Measurements from ENCODE around the gene EIF4E3. TPM values are rescaled to one million over a fixed set of nuclear protein-coding genes. Genes with fewer than 3 reads are reported as not detected.

Gene EIF4E3
- total and polyA plus RNA-seq, 2 donors from 2014 or later, result 10.5 to 37.1 TPM

DNA sequence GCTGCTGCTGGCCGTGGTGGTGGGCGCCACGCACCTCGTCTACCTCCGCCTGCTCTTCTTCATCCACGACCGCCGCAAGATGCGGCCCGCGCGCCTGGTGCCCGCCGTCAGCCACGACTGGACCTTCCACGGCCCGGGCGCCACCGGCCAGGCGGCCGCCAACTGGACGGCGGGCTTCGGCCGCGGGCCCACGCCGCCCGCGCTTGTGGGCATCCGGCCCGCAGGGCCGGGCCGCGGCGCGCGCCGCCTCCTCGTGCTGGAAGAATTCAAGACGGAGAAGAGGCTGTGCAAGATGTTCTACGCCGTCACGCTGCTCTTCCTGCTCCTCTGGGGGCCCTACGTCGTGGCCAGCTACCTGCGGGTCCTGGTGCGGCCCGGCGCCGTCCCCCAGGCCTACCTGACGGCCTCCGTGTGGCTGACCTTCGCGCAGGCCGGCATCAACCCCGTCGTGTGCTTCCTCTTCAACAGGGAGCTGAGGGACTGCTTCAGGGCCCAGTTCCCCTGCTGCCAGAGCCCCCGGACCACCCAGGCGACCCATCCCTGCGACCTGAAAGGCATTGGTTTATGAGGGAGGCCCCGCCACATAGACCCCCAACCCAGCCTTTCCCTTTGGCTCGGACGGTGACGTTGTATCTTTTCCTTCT, 29.5 kb upstream of the EIF4E3 start:
- FAIRE-seq (no peak), DNase-seq (peak in 3 of 5 donors; percentile 14 to 53 (median 18))
- TF ChIP-seq, protein P1, sequence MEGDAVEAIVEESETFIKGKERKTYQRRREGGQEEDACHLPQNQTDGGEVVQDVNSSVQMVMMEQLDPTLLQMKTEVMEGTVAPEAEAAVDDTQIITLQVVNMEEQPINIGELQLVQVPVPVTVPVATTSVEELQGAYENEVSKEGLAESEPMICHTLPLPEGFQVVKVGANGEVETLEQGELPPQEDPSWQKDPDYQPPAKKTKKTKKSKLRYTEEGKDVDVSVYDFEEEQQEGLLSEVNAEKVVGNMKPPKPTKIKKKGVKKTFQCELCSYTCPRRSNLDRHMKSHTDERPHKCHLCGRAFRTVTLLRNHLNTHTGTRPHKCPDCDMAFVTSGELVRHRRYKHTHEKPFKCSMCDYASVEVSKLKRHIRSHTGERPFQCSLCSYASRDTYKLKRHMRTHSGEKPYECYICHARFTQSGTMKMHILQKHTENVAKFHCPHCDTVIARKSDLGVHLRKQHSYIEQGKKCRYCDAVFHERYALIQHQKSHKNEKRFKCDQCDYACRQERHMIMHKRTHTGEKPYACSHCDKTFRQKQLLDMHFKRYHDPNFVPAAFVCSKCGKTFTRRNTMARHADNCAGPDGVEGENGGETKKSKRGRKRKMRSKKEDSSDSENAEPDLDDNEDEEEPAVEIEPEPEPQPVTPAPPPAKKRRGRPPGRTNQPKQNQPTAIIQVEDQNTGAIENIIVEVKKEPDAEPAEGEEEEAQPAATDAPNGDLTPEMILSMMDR (IDR thresholded peaks at IDR 0.05; ENCODE audit: borderline replicate concordance, extremely low read depth, insufficient read depth), result no peak
- Histone ChIP-seq H3K4me3 (ENCODE audit: low read length in 3 of 3) (no peak overlapping the region), H3K36me3 (ENCODE audit: control insufficient read depth in 2 of 3, insufficient read depth in 3 of 3, low read length in 3 of 3) (no peaks in the 10 kb centered on the region), H3K27ac (ENCODE audit: low read depth in 2 of 2, low read length in 2 of 2) (no peak overlapping the region), H3K9me3 (ENCODE audit: control insufficient read depth in 2 of 3, insufficient read depth in 1 of 3, low read length in 3 of 3) (no peaks in the 10 kb centered on the region), H3K27me3 (ENCODE audit: control insufficient read depth, insufficient read depth, low read length) (peaks cover 17% of the 10 kb centered on the region), H3K4me1 (ENCODE audit: control insufficient read depth in 2 of 3, insufficient read depth in 2 of 3, low read depth in 1 of 3, low read length in 3 of 3) (peaks cover 0 to 4% (median 0%) of the 10 kb centered on the region in 3 donors), H3K9ac (ENCODE audit: low read length in 3 of 3) (no peak overlapping the region)
- intact Hi-C loops (cut with DNase I), result no loop called here

DNA sequence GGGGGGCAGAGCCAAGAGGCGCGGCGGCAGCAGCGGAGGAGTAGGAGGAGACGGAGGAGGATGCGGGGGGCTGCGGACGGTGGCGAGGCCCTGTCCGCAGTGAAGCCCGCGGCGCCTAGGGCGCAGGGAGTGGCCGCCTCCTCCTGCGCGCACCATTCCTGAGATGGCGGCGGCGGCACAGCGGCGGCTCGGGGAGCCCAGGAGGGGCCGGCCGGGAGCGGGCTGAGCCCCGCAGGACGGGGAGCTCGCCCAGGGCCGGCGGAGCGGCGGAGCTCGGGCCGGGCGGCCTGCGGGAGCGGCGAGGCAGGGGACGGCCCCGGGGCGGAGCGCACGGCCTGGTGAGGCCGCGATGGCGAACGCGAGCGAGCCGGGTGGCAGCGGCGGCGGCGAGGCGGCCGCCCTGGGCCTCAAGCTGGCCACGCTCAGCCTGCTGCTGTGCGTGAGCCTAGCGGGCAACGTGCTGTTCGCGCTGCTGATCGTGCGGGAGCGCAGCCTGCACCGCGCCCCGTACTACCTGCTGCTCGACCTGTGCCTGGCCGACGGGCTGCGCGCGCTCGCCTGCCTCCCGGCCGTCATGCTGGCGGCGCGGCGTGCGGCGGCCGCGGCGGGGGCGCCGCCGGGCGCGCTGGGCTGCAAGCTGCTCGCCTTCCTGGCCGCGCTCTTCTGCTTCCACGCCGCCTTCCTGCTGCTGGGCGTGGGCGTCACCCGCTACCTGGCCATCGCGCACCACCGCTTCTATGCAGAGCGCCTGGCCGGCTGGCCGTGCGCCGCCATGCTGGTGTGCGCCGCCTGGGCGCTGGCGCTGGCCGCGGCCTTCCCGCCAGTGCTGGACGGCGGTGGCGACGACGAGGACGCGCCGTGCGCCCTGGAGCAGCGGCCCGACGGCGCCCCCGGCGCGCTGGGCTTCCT, 28.8 kb upstream of the EIF4E3 start, which contains the start of gene GPR27:
TSS of gene GPR27 (plus strand) at position 155 of the 909 bp plus-strand sequence. CDS start at position 350, 195 bp downstream.
- peaks cover 17% of the 10 kb centered on the region for H3K27me3 ChIP-seq (ENCODE audit: control insufficient read depth, insufficient read depth, low read length)
- peaks cover 0 to 4% (median 0%) of the 10 kb centered on the region in 3 donors for H3K4me1 ChIP-seq (ENCODE audit: control insufficient read depth in 2 of 3, insufficient read depth in 2 of 3, low read depth in 1 of 3, low read length in 3 of 3)
- H3K4me3 ChIP-seq (ENCODE audit: low read length in 3 of 3), result peak within 1 kb of the TSS; percentile 31 to 55 (median 41)
- FAIRE-seq, result no peak
- no peak within 1 kb of the TSS for H3K27ac ChIP-seq (ENCODE audit: low read depth in 2 of 2, low read length in 2 of 2)
- DNase-seq, result peak; percentile 52 to 75 (median 67)
- TF ChIP-seq, protein P1 (IDR thresholded peaks at IDR 0.05; ENCODE audit: borderline replicate concordance, extremely low read depth, insufficient read depth), result no peak
- H3K9me3 ChIP-seq (ENCODE audit: control insufficient read depth in 2 of 3, insufficient read depth in 1 of 3, low read length in 3 of 3), result no peaks in the 10 kb centered on the region
- intact Hi-C loops (cut with DNase I), result no loop called here
- H3K9ac ChIP-seq (ENCODE audit: low read length in 3 of 3), result no peak within 1 kb of the TSS
- H3K36me3 ChIP-seq (ENCODE audit: control insufficient read depth in 2 of 3, insufficient read depth in 3 of 3, low read length in 3 of 3), result no peaks in the 10 kb centered on the region

DNA sequence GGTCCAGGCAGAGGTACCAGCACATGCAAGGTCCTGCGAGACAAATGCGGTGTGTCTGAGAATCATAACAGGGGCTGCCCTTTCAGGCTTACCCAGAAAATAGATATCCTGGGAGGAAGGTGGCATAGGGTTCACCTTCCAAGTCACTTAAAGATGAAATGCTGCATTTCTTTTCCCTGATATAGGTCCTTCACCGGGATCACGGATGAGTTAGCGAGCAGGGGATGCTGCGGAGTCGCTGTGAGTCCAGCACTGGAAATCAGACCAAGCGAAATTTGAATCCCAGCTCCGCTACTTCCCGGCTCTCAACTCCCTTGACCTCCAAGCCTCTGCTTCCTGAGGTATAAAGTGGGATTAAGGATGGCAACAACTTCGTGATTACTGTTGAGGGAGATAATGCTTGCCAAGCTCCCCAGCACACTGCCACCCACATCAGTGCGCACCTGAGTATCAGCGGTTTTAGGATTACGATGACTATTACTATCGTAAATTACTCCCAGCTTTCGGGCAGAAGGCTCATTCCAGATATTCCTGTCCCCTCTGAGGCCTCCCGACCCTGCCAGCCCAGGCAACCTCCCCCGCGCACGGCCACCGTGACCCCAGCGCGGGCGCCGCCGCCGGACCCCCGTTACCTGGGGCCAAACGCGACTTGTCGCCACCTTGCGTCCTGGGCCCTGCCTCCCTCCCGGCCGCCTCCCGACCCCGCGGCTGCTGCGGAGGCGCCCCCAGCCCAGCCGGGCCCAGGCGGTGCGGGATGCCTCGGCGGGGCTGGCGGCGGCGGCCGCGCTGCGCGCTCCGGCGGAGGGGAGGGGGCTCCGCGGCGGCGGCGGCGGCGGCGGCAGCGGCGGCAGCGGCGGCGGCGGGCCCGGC, 27.9 kb upstream of the EIF4E3 start:
- FAIRE-seq (no peak), DNase-seq (peak; percentile 37 to 72 (median 52))
- Histone ChIP-seq H3K36me3 (ENCODE audit: control insufficient read depth in 2 of 3, insufficient read depth in 3 of 3, low read length in 3 of 3) (no peaks in the 10 kb centered on the region), H3K4me1 (ENCODE audit: control insufficient read depth in 2 of 3, insufficient read depth in 2 of 3, low read depth in 1 of 3, low read length in 3 of 3) (peaks cover 0 to 4% (median 0%) of the 10 kb centered on the region in 3 donors), H3K27ac (ENCODE audit: low read depth in 2 of 2, low read length in 2 of 2) (no peak overlapping the region), H3K4me3 (ENCODE audit: low read length in 3 of 3) (peak overlapping the region; percentile 31 to 55 (median 41)), H3K27me3 (ENCODE audit: control insufficient read depth, insufficient read depth, low read length) (peaks cover 17% of the 10 kb centered on the region), H3K9ac (ENCODE audit: low read length in 3 of 3) (no peak overlapping the region), H3K9me3 (ENCODE audit: control insufficient read depth in 2 of 3, insufficient read depth in 1 of 3, low read length in 3 of 3) (no peaks in the 10 kb centered on the region)
- intact Hi-C loops (cut with DNase I), result no loop called here
- TF ChIP-seq, protein P1 (IDR thresholded peaks at IDR 0.05; ENCODE audit: borderline replicate concordance, extremely low read depth, insufficient read depth), result no peak

All from kidney (tissue), 14 donors.